ENCODE measurements around the gene RANGRF. TPM values are rescaled to one million over a fixed set of nuclear protein-coding genes. Genes with fewer than 3 reads are reported as not detected.

RANGRF gene
- total RNA-seq, 1 donor = 11.4 TPM

GRCh38 chr17:8264836-8265542 lies 23.5 kb upstream of the RANGRF start:
- no peak for DNase-seq (ENCODE audit: low read depth)
- no peak for TF ChIP-seq CTCF (IDR thresholded peaks at IDR 0.05; ENCODE audit: insufficient read depth, low read length)
- H3K4me3 ChIP-seq (ENCODE audit: low read depth, low read length) = no peak overlapping the region

GRCh38 chr17:8266648-8267479 lies 21.6 kb upstream of the RANGRF start:
- TF ChIP-seq CTCF (IDR thresholded peaks at IDR 0.05; ENCODE audit: insufficient read depth, low read length) = no peak
- no peak for DNase-seq (ENCODE audit: low read depth)
- no peak overlapping the region for H3K4me3 ChIP-seq (ENCODE audit: low read depth, low read length)

GRCh38 chr17:8267480-8268147 lies 20.9 kb upstream of the RANGRF start:
- DNase-seq (ENCODE audit: low read depth) = no peak
- TF ChIP-seq CTCF (IDR thresholded peaks at IDR 0.05; ENCODE audit: insufficient read depth, low read length) = no peak
- H3K4me3 ChIP-seq (ENCODE audit: low read depth, low read length) = no peak overlapping the region

GRCh38 chr17:8268550-8269298 lies 19.7 kb upstream of the RANGRF start:
- TF ChIP-seq CTCF (IDR thresholded peaks at IDR 0.05; ENCODE audit: insufficient read depth, low read length) = no peak
- DNase-seq (ENCODE audit: low read depth) = no peak
- no peak overlapping the region for H3K4me3 ChIP-seq (ENCODE audit: low read depth, low read length)

GRCh38 chr17:8272421-8272820 lies 16.0 kb upstream of the RANGRF start:
- TF ChIP-seq CTCF (IDR thresholded peaks at IDR 0.05; ENCODE audit: insufficient read depth, low read length) = no peak
- DNase-seq (ENCODE audit: low read depth) = no peak
- H3K4me3 ChIP-seq (ENCODE audit: low read depth, low read length) = no peak overlapping the region

- no peak for DNase-seq (ENCODE audit: low read depth)
- H3K4me3 ChIP-seq (ENCODE audit: low read depth, low read length) = no peak overlapping the region
- no peak for TF ChIP-seq CTCF (IDR thresholded peaks at IDR 0.05; ENCODE audit: insufficient read depth, low read length)
Observed at GRCh38 chr17:8273884-8274444, 14.5 kb upstream of the RANGRF start.
